Calu3 (cell line): ENCODE measurements around the gene LHFPL3. TPM values are rescaled to one million over a fixed set of nuclear protein-coding genes. Genes with fewer than 3 reads are reported as not detected.

Experiments
- BruUV-seq: library from RNA; stranded (reverse); fragments of 400-500 nt; replicated peaks from 2 replicates; lab custom pipeline; 2021; lab: Mats Ljungman, UMichigan
- CTCF ChIA-PET: fragments of 300-600 bp; sonication (Branson Sonifier 250); formaldehyde crosslinking; loops from one replicate; lab custom pipeline; 2022; ENCODE audit warnings: antibody characterized with exemption; lab: Charles Lee
- DNase-seq: peaks from one replicate; pipeline ENCODE4 v3.0.0; 2022
- H3K27ac Mint-ChIP-seq: one replicate; pipeline ENCODE4 v1.8.0; 2022; ENCODE audit warnings: mixed read lengths; ENCODE audit not compliant: unreplicated experiment
- H3K27me3 Mint-ChIP-seq: one replicate; pipeline ENCODE4 v1.8.0; 2022; ENCODE audit warnings: mixed read lengths; ENCODE audit not compliant: unreplicated experiment
- H3K36me3 Mint-ChIP-seq: one replicate; pipeline ENCODE4 v1.8.0; 2022; ENCODE audit warnings: mild to moderate bottlenecking, moderate library complexity, mixed read lengths; ENCODE audit not compliant: insufficient read depth, unreplicated experiment
- H3K4me1 Mint-ChIP-seq: one replicate; pipeline ENCODE4 v1.8.0; 2022; ENCODE audit warnings: mild to moderate bottlenecking, low read depth, mixed read lengths; ENCODE audit not compliant: unreplicated experiment
- H3K4me3 Mint-ChIP-seq: one replicate; pipeline ENCODE4 v1.8.0; 2022; ENCODE audit warnings: mild to moderate bottlenecking, low read depth, moderate library complexity, mixed read lengths; ENCODE audit not compliant: unreplicated experiment
- H3K9me3 Mint-ChIP-seq: one replicate; pipeline ENCODE4 v1.8.0; 2022; ENCODE audit warnings: low read depth, mixed read lengths; ENCODE audit not compliant: unreplicated experiment
- CTCF ChIP-seq: fragments of 200-600 bp; IDR thresholded peaks from one replicate; pipeline ENCODE4 v1.8.0; 2022; ENCODE audit warnings: antibody characterized with exemption; ENCODE audit not compliant: unreplicated experiment
- intact Hi-C: fragments of 100-400 bp; cut with micrococcal nuclease; formaldehyde crosslinking; loops from one replicate; pipeline ENCODE4 v1.10.0; 2022; ENCODE audit not compliant: unreplicated experiment
- total RNA-seq: library from RNA; stranded (reverse); gene quantifications from 2 replicates; pipeline ENCODE4 v1.2.3, GENCODE V29; 2022

Gene LHFPL3
- total RNA-seq, 1 experiment from 2014 or later, result not detected

GRCh38 chr7:104442481-104442880 is 114.1 kb downstream of the LHFPL3 start:
- no TSS peak for BruUV-seq
- H3K36me3 Mint-ChIP-seq, result no peaks in the 10 kb centered on the region
- CTCF ChIA-PET, result no interaction called here
- no peaks in the 10 kb centered on the region for H3K27me3 Mint-ChIP-seq
- no peaks in the 10 kb centered on the region for H3K9me3 Mint-ChIP-seq
- no peak overlapping the region for H3K27ac Mint-ChIP-seq
- no peaks in the 10 kb centered on the region for H3K4me1 Mint-ChIP-seq
- intact Hi-C loops, result no loop called here
- no peak for DNase-seq
- H3K4me3 Mint-ChIP-seq, result no peak overlapping the region
- TF ChIP-seq CTCF, result no peak

GRCh38 chr7:104444017-104444416 is 115.6 kb downstream of the LHFPL3 start:
- CTCF ChIA-PET, result no interaction called here
- H3K36me3 Mint-ChIP-seq, result no peaks in the 10 kb centered on the region
- DNase-seq, result no peak
- intact Hi-C loops, result no loop called here
- no peaks in the 10 kb centered on the region for H3K4me1 Mint-ChIP-seq
- H3K27me3 Mint-ChIP-seq, result no peaks in the 10 kb centered on the region
- no peak overlapping the region for H3K27ac Mint-ChIP-seq
- TF ChIP-seq CTCF, result no peak
- H3K4me3 Mint-ChIP-seq, result no peak overlapping the region
- H3K9me3 Mint-ChIP-seq, result no peaks in the 10 kb centered on the region
- BruUV-seq, result no TSS peak

GRCh38 chr7:104445393-104445792 is 117.0 kb downstream of the LHFPL3 start:
- Mint-ChIP-seq H3K36me3 (no peaks in the 10 kb centered on the region), H3K4me3 (no peak overlapping the region), H3K27me3 (no peaks in the 10 kb centered on the region), H3K27ac (no peak overlapping the region), H3K4me1 (no peaks in the 10 kb centered on the region), H3K9me3 (no peaks in the 10 kb centered on the region)
- intact Hi-C loops, result no loop called here
- no TSS peak for BruUV-seq
- DNase-seq, result no peak
- CTCF ChIA-PET, result no interaction called here
- TF ChIP-seq CTCF, result no peak

GRCh38 chr7:104450861-104451260 is 122.5 kb downstream of the LHFPL3 start:
- BruUV-seq, result no TSS peak
- Mint-ChIP-seq H3K4me1 (no peaks in the 10 kb centered on the region), H3K27me3 (no peaks in the 10 kb centered on the region), H3K36me3 (no peaks in the 10 kb centered on the region), H3K4me3 (no peak overlapping the region), H3K27ac (no peak overlapping the region), H3K9me3 (no peaks in the 10 kb centered on the region)
- CTCF ChIA-PET, result no interaction called here
- DNase-seq, result no peak
- intact Hi-C loops, result no loop called here
- no peak for TF ChIP-seq CTCF

- Mint-ChIP-seq H3K27ac (no peak overlapping the region), H3K27me3 (no peaks in the 10 kb centered on the region), H3K9me3 (no peaks in the 10 kb centered on the region), H3K4me3 (no peak overlapping the region), H3K36me3 (no peaks in the 10 kb centered on the region), H3K4me1 (no peaks in the 10 kb centered on the region)
- no TSS peak for BruUV-seq
- DNase-seq, result no peak
- intact Hi-C loops, result no loop called here
- no peak for TF ChIP-seq CTCF
- CTCF ChIA-PET, result no interaction called here
Observed at GRCh38 chr7:104453190-104453589, 124.8 kb downstream of the LHFPL3 start.
